ENCODE measurements around the gene ZBTB44.

Gene ZBTB44

GRCh38 chr11:130180896-130181294, 133.8 kb downstream of the ZBTB44 start:
- TF ChIP-seq, protein P1, sequence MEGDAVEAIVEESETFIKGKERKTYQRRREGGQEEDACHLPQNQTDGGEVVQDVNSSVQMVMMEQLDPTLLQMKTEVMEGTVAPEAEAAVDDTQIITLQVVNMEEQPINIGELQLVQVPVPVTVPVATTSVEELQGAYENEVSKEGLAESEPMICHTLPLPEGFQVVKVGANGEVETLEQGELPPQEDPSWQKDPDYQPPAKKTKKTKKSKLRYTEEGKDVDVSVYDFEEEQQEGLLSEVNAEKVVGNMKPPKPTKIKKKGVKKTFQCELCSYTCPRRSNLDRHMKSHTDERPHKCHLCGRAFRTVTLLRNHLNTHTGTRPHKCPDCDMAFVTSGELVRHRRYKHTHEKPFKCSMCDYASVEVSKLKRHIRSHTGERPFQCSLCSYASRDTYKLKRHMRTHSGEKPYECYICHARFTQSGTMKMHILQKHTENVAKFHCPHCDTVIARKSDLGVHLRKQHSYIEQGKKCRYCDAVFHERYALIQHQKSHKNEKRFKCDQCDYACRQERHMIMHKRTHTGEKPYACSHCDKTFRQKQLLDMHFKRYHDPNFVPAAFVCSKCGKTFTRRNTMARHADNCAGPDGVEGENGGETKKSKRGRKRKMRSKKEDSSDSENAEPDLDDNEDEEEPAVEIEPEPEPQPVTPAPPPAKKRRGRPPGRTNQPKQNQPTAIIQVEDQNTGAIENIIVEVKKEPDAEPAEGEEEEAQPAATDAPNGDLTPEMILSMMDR (IDR thresholded peaks at IDR 0.05; ENCODE audit: insufficient read depth, low read depth, low read length, missing control alignments), result no peak
- no peak overlapping the region for H3K4me3 ChIP-seq (ENCODE audit: low read depth, low read length)

DNA sequence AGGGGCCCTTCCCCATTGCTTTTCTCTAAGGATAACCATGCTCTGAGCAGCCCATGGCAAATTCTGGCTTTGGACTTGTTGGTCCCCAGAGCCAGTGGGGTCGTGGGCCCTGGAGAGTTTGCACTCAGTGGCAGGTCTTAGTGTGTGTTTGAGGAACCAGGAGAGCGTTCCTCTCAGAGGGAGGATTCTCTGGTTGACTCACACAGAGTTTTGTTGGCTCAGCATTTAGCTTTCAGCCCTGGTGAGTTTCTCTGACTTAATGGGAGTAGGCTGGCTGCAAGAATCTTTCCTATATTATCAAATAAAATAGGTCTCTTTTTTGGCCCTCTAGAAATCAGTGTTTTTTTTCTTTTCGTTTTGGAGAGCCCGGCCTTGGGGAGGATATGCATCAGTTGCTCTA, 134.2 kb downstream of the ZBTB44 start:
- peak; percentile 28 for DNase-seq (ENCODE audit: low read depth)
- TF ChIP-seq, protein P1 (IDR thresholded peaks at IDR 0.05; ENCODE audit: insufficient read depth, low read depth, low read length, missing control alignments), result no peak
- no peak overlapping the region for H3K4me3 ChIP-seq (ENCODE audit: low read depth, low read length)

More at GRCh38 chr11:130180896-130181294, 133.8 kb downstream of the ZBTB44 start:
- no peak for DNase-seq (ENCODE audit: low read depth)

DNA sequence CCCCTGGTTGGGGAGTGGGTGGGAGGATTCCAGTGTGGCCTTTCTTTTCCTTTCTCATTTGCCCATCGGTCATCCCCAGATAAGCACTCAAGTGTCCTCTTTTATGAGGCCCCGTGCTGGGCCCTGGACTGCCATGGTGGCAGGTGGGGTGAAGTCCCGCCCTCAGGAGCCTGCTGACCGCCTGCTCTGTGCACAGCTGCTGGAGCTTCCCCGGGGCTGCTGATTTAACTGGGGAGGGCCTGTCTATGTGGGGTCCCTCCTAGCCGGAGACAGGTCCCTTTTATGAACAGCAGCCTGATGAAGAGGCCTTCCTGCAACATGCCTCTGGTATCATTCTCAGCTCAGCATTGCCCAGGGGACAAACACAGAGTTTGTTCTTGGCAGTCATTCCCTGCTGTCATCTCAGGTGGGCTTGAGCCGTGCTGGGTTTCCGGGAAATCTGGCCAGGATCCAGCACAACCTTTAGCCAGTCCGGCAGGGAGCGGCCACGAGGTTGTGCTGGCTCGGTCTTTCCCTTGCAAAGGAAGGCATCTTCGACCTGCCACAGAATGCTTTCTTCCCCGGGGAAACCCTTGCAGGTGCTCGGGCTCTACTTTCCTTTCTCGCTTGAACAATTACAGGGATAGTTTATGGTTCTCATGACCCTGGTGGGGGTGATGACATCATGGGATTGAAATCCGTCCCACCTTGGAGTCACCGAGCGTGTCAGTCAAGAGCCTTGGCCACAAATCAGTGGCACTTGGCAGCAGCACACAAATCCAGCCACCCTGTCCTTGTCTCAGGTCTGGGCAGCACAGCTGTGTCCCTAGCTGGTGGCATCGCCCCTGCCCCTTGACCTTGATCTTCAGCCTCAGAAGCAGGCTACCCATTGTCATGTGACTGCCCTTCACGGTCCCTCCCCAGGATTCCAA, 135.1 kb downstream of the ZBTB44 start:
- H3K4me3 ChIP-seq (ENCODE audit: low read depth, low read length), result no peak overlapping the region
- no peak for DNase-seq (ENCODE audit: low read depth)
- TF ChIP-seq, protein P1 (IDR thresholded peaks at IDR 0.05; ENCODE audit: insufficient read depth, low read depth, low read length, missing control alignments), result no peak

DNA sequence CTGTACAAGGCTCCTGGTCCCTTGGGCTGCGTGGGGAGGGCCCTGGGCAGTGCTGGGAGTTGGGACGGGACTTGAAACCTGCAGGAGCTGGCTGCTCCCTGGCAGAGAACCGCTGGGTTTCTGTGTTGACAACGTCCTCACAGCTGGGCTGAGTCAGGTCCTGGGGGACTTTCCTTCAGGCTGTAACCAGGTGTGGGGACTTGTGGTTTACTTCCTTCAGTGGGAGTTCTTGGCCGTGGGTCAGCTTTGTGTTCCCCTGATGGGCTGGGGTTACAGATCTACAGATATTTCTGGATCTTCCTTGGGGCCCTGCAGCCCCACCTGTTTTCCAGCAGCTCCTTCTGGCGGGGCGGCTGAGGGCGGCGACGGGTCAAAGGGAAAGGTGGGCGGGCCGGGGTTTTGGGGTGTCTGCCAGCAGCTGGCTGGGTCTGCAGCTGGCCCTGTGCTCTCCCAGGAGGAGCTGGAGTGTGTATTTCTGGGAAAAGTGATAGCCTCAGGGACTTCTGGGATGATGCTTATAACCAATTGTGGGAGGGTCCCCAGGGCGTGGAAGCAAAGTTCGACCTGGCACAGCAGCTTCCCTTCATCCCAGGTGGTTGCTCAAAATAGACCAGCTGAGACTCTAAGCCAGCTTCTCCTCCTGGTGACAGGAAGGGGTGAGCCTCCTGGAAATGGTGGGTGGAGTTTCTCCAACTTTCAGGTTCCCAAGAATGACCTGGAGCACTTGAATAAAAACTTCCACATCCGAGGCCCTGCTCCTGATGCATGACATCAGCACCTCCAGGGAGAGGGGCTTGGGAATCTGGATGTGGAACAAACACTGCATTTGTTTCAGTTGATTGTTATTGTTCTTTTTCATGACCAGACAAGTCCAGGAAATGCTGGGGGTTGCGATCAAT, 136.0 kb downstream of the ZBTB44 start:
- no peak overlapping the region for H3K4me3 ChIP-seq (ENCODE audit: low read depth, low read length)
- DNase-seq (ENCODE audit: low read depth), result no peak

GRCh38 chr11:130177782-130178181, 136.9 kb downstream of the ZBTB44 start:
- no peak overlapping the region for H3K4me3 ChIP-seq (ENCODE audit: low read depth, low read length)
- DNase-seq (ENCODE audit: low read depth), result no peak

More for the DNA sequence above, 136.0 kb downstream of the ZBTB44 start:
- TF ChIP-seq, protein P1 (IDR thresholded peaks at IDR 0.05; ENCODE audit: insufficient read depth, low read depth, low read length, missing control alignments), result no peak

More at GRCh38 chr11:130177782-130178181, 136.9 kb downstream of the ZBTB44 start:
- TF ChIP-seq, protein P1 (IDR thresholded peaks at IDR 0.05; ENCODE audit: insufficient read depth, low read depth, low read length, missing control alignments), result no peak
